Activated CD4-positive, alpha-beta T cell treated with anti-CD3 and anti-CD28 coated beads for 1 hour (primary cell): ENCODE measurements around the gene PRR23E.

ENCODE experiments used
- DNase-seq: peaks from one replicate; pipeline ENCODE4 v3.0.0-alpha.2; 2020

PRR23E gene, protein sequence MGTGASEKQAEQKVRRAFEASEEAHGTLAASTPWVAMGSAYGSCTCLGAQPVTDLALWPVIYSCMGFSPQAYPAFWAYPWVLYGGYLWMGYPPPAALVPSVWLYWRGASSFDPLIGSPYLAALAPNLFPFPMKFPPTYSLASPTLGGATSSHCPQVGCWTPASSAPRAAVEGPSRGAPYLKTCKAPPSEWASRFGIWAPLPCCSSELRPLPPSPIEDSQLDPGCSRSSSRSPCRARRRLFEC

DNA sequence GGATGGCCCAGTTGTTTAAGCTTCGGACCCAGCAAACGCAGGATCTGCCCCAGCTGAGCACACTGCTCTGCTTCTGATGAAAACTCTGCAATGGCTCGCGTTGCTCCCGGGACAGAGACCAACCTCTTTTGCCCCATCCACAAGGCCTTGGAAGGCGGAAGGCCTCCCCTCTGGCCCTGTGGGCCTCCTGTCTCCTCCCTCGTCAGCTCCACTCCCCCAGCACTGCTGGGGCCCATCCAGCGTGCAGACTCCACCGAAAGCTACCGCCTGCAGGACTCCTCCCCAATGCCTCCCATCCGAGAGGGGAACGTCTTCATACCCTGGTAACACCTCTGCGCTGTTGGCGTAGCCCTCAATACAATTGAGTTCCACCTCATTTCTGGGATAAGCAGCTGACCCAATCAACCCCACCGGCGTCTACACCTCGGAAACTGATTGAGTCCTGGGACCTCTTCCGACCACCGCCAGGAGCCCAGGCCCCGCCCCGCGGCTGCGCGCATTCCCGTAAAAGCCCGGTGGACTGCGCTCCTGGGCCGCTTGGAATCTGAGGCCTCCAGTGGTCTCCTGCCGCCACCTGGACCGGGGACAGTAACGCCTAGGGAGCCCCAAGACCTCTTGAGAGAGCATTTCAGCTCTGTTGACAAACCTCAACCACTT, at the start of gene PRR23E:
Gene PRR23E, plus strand, starts transcription at position 556 of the 657 bp plus-strand sequence. CDS start 3,555 bp downstream, outside the sequence.
- DNase-seq = no peak

DNA sequence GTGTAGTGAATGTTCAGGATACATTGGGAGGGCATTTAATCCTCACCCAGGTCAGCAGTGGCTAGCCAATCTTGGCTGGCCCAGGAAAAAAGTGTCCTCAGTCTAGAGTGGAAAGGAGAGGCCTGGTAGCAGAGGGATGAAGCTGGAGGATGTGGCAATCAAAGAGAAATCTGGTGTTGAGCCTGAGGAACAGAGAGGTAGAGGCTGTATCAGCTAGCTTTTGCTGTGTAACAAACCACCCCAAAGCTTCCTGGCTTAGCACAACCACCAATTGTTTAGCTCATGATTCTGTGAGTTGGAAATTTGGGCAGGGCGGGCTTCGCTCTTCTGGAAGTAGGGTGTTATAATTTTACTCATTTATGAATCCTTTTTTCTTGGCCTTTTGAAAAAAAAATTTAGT, 49.8 kb upstream of the PRR23E start:
- DNase-seq = no peak

DNA sequence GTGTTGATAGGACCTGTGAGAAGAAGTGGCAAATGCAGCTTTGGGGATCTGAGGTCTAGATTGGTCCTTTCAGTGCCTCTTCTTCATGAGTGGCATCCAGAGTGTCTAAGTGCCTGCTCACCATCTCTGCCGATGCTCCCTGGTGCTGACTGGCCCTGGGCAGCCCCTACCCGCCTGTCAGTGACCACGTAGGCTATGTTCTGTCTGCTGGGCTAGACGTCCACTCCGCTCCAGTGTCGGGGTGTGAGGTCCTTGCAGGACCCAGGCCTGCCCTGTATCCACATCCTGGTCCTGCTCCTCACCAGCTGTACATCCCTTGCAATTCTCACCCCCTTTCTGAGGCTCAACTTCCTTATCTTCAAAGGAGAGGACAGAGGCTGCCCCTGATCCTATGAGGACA, 48.3 kb upstream of the PRR23E start:
- no peak for DNase-seq

DNA sequence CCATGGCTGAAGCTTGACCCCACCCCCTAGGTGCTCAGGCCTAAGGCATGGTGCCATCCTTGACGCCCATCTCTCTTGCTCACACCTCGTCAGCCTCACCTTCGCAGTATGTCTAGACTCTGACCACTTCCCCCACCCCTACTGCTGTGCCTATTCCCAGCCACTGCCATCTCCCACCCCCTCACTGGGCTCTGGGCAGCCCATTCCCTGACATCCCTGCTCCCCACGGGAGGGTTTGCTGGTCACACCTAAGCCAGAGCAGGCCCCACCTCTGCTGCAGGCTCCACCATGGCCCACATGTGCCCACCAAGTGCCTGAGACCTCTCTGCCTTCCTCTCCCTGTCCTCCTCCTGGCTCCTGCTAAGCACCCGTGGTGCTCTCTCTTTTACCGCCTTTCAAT, 47.7 kb upstream of the PRR23E start:
- DNase-seq = no peak

DNA sequence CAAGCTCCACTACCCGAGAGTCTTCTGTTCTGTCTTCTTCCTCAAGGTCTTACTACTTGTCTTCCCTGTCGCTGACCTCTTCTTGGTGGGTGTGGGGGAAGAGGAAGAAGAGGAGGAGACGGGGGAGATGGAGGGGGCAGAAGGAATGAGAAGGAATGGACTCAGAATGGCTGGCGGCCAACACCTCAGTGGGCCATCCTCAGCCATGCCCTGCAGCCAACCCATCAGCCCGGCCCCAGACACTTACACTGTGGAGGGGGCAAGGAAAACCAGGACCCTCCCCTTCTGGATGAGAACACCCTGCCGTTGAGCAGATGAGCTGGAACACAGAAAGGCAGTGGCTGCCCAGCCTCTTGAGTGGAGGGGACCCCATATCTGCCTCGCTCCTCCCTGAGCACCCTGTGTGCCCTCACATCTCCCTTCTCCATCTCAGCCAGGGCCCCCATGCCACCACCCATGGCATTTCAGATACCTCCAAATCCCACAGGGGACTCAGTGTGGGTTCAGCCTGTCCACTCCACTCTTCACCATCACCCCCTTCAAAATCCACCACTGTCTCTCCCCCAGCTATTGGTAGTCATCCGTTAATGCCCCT, 45.5 kb upstream of the PRR23E start:
- no peak for DNase-seq

DNA sequence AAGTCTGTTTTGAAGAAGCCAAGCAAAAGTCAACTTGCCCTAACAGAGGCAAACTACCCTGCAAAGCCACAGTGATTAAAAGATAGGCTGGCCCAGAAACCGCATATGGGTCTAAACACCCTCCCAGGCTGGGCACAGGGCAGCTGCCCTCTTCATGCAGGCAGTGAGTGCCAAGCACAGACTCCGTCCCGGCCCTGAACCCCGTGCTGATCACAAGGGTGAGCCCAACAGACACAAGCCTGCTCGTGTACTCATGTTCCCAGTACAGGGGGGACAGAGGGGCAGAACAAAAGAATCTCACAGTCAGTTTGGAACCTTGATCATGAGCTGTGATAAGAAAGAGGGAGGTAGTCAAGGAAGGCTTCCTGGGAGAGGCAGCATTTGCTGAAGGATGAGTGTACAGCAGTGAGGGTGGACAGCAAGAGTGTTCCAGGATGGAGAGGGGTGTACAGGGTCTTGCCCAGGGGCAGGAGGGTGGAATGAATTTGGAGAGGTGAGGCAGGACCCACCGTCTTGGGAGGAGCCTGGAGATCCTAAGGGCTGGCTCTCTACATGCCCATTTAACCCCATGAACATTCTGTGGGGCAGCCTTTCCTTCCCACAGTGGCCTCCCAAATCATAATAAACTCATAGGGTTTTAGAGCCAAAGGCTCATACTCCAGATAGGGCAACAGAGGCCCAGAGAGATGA, 43.2 kb upstream of the PRR23E start:
- no peak for DNase-seq

DNA sequence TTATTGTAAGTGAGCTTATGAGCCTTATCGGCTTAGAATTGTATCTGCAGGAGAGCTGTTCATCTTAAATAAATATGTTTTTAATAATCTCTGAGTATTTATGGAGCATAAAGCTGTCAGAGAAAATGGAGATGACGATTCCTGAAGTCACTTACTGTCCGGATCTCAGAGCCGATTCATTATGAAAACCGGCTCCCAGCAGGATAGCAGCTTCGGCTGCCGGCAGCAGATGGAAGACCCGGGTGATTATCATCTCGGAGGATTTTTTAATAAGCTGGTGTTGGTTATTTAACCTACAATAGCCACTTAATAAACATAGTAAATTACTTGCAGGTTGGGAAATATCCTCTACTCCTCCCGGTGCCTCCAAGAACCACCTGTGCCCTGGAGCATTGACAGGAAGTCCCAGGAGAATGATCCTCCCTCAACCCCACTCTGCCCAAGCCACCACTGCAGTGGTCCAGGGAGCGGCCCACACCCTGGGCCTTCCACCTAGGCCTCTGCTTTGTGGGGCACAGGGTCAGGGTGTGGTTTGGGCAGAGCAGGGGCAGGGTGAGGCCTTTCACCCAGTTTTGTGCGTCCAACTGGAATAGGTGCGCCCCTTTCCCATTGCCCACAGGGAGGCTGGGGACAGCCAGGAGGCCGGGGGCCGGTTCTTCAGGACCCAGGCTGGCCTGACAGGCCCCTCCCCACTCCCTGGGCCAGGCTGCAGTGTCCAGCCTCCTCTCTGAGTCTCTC, 42.2 kb upstream of the PRR23E start:
- no peak for DNase-seq

DNA sequence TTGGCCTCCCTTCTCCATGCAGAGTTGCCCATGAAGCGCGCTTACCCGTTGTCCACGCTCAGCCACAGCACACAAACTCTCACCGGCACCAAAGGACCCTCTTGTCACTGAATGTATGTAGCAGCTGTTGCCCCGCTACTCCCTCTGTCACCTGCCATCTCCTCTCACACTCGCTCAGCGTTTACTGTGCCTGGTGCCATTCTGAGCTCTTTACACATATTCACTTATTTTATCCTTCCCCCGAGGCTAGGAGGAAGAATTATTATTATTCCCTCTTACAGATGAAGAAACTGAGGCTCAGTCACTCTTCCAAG, 41.7 kb upstream of the PRR23E start:
- DNase-seq = no peak

DNA sequence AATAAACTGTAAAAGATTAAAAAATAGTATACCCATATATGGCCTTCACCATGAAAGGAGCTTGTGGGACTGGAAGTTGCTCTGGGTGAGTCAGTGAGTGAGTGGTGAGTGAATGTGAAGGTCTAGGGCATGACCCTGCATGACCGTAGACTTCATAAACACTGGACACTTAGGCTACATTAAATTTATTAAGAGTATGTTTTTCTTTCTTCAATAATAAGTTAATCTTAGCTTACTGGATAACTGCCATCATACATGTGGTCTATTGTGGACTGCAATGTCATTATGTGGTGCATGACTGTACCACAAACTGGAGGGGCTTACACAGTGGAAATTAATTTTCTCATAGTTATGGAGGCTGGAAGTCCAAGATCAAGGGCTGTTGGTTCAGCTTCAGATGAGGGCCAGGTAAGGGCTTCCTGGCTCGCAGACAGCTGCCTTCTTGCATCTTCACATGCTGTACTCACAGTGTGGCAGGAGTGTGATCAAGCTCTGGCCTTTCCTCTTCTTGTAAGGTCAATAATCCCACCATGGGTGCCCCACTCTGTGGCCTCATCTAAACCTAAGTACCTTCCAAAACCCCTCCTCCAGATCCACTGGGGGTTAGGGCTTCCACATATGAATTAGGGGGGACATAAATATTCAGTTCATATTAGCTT, 40.8 kb upstream of the PRR23E start:
- no peak for DNase-seq

DNA sequence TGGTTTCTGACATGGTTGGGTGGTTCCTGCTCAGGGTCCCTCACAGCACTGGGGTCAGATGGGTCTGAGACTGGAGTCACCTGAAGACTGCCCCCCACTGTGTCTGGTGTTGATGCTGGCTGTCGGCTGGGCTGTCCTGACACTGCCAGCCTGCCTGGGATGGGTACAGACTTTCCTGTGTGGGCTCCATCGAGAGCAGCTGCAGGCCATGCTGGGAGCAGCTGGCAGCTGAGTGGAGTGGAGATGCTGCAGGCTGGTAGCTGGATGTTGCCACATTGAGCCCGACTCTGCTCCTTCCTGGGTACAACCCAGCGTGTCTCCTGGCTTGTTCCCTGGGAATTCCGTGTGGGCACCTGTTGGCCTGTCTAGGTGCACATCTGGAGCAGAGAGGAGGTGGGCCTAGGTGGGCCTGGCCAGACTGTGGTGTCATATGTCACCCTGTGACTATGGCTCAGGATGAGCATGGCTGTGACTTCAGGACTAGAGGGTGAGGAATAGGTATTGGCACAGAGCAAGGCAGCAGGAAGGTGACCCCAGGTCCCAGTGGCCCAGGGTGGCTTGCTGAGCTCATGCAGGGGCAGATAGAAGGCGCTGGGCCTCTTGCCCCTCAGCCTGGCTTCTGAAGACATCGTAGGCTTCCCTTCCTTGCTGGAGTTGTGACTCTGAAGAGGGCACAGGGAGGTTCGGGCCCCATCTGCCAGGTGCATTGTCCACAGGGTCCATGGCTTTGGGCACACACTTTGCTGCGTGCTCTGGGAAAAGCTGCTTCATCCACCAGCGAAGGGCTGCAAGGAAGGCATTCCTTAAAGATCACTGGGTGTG, 40.0 kb upstream of the PRR23E start:
- DNase-seq = no peak

DNA sequence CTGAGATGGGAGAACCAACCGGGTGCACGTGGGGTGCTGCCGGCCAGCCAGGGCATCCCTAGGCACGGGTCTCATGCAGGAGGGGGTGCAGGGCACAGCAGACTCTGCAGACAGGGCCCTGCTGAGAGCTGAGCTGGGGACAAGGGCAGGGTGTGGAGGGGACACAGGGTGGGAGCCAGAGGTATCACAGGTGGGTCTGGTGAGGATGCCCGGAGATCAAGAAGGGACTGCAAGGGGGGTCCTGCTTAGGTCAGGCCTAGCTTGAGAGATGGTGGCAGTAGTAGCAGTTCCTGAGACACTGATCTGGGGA, 39.5 kb upstream of the PRR23E start:
- DNase-seq = no peak

DNA sequence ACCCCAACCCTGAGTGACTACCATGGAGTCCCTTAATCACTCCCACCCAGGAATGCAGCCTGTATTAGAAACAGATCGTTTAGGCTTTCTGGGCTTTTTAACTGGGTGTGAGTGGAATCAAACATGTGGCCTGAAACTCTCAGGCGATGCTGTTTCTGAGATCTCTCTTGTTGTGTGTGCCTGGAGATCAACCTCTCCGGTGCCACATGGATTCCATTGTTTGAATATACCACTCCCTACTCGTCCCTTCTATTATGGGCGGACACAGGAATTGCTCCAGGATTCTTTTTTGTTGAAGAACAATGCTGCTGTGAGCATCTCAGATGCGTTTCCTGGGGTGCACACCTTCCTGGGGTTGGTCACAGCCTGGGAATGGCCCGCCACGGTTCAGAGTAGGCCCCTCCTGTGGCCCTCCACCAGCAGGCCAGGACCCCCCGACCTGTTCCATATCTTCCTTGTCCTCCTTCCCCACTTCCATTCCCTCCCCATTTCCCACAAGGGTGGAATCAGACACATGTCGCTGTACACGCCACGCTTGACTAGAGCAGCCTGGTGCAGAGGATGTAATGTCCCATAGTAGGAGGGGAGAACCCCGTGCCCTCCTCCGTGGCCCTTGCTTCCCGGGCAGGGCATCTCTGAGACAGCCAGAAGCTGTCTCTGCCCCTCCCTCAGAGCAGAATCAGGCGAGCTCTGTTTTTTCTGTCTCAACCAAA, 36.4 kb upstream of the PRR23E start:
- no peak for DNase-seq

DNA sequence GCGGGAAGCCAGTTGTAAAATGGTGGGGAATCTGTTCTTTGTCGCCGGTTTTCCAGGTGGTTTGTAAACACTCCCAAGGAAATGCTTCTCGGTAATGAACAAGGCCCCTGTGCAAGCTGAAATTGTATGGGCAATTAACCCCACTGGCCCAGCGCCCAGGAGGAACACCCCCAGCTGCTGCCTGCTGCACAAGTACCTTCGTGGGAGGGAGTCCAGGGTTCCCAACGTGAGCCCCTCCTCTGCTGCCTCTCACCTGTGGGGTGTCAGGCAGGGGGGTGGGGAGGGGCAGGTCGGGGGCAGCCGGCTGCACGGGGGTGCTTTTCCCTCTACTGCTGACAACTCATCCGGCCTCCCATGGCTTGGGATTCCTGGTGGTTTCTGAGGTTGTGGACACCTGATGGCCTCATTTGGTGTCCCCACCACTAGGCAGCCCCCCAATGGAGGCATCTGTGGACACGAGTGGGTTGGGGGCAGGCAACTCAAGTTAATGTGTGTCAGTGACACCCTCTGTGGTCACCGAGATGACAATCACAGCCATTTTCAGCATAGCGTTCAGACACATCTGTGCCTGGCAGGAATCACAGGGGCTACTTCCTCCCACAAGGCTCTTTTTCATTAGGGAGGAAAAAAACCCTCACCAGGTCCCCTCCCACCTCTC, 35.6 kb upstream of the PRR23E start:
- no peak for DNase-seq

DNA sequence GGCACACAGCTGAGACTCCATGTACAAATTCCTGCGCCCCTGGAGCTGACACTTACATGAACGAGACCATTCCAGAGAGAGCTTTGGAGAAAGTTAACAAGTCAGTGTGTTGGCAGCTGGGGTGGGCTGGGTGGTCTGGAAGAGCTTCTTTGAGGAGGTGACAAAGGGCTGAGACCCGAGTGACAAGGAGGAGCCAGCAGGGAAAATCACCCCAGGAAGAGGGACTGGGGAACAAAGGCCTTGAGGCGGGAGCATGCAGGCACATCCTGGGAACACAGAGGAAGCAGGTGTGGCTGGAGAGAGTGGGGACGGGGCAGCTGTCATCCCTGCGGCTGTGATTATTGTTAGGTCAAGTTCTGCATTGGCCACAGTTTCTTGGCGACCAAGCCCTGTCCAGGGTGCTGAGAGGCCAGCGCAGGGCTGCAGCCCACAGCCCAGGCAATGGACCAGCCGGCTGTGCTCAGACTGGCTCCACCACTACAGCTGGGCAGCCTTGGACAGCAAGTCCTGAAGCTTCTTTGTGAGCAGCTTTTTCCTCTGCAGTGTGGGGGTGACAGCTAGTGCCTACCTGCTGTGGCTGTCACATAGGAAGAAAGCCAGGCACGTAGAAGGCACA, 34.2 kb upstream of the PRR23E start:
- no peak for DNase-seq

DNA sequence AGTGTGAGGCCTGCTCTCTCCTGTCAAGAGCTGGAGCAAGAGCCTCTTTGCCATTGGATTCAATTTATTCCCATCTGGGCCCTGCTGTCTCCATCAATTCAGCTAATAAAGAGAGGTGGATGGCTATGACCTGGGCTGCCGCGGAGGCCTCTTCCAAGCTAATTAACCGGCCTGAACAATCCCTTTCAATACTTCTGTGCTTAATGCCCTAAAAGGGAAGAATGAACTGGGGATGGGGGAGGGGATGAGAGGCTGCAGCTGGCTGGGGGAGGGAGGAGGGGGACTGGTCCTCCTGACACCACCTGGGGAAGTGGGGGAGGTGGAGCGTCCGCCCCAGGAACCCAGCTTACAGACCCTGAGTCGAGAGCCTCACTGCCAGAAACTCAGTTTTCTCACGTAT, 33.4 kb upstream of the PRR23E start:
- DNase-seq = no peak

DNA sequence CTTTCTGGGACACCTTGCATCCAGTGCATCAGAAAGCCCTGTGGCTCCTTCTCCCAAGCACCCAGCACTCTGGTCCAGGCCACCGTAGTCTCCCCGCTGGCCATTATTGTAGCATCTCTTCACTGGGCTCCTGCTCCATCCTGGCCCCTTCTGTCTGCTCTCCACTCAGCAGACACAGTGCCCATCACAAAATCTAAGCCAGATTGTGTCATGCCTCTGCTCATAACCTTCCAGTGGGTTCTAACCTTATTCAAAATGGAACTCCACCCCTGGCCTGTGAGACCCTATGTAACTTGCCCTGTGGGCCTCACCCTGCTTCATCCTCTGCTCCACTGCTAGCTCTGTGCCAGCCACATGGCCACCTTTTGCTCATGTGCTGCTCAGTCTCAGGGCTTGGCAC, 31.7 kb upstream of the PRR23E start:
- DNase-seq = no peak

DNA sequence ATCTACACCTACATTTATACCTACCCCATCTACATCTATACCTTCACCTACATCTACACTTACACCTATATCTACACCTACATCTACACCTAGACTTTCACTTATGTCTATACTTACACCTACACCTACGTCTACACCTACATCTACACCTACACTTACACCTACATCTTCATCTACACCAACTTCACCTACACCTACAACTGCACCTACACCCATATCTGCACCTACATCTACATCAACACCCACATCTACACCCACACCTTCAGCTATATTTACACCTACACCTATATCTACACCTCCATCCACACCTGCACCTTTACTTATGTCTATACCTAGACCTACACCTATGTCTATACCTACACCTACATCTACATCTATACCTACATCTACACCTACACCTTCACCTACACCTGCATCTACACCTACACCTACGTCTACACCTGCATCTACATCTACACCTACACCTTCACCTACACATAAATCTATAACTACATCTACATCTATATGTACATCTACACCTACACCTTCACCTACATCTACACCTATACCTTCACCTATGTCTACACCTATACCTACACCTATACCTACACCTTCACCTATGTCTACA, 30.9 kb upstream of the PRR23E start:
- DNase-seq = no peak

DNA sequence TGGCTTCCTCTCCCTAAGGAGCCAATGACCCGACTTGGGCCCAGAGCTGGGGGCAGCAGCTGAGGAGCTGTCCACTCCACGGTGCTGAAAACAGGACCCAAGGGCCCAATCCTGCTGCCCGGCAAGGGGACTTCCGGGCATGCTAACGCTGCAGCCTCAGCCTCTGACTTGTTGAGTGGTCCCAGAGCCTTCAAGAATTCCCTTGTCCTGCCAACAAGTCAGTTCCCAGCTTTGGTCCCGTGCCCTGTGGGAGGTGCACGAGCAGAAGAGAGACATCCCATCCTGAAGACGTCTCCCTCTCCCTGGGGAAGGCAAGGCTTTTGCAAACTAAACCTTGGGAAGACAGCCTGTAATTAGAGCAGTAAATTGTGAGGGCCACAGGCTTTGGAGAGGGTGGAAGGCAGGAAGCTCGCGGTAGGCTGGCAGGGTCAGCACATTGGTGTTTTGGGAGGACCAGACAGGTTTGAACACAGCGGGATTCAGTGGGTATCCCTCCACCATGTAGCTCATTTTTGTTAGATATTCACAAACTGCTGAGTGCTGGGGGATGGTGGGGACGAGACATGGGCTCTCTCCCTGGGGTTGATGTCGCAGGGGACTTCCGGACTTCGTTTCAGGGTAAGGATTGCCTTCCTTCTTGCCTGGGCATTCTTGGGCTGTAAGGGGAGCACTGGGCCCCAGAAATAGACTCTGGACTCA, 29.8 kb upstream of the PRR23E start:
- DNase-seq = no peak

DNA sequence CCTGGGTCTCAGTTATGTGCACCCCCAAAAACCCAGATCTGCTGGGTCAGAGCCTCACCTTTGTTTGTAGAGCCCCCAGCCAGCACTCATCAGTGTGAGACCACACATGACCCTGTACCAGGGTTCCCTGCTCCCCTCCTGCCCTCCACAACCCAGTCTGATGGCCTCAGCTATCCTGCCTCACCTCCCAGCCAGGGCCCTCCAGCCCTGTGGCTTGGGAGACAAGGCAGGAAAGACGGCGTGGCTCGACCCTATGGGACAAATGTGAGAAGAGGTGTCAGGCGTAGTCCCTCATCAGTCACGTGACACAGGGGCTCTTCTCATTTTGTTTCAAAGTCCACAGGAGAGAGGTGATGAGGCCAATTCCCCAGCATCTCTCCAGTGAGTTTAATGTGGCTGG, 28.3 kb upstream of the PRR23E start:
- DNase-seq = no peak
